GM19099 (cell line): Measurements from ENCODE around the gene CABP4.

ENCODE experiments used
- POLR2A ChIP-seq: IDR thresholded peaks from 3 replicates; pipeline ENCODE4 v1.6.1; 2011; ENCODE audit warnings: low read depth; ENCODE audit not compliant: insufficient read length; ENCODE audit errors: extremely low read depth

CABP4 gene

DNA sequence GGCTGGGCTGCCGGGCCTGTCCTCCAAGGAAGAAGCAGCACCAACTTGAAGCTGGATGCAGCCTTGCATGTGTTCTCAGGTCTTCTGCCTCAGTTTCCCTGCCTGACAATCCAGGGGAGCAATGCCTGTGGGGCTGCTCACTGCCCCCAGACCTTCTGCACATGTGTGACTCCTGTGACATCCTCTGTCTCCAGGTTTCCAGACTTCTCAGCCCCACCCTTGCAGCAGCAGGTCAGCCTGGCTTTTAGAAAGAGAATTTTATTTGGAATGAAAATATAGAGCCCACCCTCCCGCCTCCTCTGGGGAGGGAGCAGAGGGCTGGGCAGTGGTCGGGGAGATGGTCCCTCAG, 17.4 kb upstream of the CABP4 start:
- TF ChIP-seq POLR2A: no peak

DNA sequence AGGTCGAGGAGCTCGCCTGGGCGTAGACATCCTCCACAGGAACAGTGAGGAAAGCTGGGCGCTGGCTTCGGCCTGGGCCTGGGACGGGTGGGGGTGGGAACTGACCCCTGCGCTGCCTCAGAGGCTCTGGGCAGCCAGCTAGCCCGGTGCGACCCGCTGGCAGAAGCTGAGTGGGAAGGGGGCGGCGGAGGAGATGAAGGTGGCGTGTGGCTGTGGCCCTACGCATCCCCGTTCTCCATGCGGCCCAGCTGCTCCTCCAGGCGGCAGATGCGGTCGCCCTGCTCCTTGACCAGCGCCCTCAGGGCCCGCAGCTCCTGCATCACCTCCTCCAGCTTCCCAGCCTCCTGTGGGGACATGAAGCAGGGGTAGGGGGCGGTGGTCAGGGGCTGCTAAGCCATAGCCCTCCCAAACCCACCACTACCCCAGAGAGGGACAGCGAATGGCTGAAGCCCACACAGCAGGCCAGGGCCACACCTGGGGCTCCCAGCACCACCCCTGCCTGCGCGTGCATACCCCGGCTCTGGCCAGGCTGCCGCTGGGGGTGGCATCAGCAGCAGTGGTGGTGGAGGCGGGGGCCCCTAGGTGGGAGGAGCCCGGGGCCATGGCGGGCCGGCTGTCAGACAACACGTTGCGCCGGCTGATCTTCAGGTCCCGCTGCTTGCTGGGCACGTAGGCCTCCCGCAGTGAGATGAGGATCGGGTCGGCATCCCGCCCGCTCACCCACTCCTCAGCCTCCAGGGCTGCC, 16.8 kb upstream of the CABP4 start:
- TF ChIP-seq POLR2A: peak; percentile 73

DNA sequence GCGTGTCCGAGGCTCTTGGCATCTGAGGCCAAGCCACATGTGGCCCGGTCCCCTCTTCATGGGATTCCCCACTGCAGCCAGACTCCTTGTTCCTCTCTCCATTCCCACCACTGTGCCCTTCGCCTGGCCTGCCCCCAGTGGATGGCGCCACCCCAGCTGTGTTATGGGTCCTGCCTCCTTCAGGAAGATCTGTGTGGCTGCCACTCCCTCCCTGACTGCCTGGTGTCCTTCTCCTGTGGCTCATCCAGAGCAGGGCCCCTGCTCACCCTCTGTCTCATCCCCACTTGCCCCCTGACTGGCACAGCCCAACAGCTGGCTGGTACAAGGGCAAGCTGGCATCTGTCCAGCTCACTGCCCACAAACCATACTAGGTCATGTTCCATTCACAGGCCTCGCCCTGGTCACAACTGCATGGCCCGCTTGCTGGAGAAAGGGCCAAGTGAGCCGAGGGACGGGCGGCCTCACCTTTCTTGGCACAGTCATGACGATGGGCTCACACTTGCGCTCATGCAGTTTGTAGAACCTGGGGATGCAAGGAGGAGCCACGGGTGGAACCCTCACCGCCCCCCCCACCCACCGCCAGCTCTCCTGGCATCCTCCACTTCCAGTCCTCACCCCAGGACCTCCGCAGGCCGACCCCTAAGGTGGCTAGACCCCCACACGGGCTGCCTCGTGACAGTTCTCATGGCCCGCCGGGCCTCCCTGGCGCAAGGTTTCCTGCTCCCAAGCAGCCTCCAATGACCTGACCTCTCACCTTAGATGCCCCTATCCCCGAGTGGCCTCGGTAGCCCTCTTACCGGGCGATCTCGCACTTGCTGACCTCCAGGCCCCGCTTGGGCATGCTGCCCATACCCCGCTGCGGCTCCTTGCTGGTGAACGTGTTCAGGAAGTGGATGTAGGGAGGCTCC, 15.6 kb upstream of the CABP4 start:
- TF ChIP-seq POLR2A: peak; percentile 10

DNA sequence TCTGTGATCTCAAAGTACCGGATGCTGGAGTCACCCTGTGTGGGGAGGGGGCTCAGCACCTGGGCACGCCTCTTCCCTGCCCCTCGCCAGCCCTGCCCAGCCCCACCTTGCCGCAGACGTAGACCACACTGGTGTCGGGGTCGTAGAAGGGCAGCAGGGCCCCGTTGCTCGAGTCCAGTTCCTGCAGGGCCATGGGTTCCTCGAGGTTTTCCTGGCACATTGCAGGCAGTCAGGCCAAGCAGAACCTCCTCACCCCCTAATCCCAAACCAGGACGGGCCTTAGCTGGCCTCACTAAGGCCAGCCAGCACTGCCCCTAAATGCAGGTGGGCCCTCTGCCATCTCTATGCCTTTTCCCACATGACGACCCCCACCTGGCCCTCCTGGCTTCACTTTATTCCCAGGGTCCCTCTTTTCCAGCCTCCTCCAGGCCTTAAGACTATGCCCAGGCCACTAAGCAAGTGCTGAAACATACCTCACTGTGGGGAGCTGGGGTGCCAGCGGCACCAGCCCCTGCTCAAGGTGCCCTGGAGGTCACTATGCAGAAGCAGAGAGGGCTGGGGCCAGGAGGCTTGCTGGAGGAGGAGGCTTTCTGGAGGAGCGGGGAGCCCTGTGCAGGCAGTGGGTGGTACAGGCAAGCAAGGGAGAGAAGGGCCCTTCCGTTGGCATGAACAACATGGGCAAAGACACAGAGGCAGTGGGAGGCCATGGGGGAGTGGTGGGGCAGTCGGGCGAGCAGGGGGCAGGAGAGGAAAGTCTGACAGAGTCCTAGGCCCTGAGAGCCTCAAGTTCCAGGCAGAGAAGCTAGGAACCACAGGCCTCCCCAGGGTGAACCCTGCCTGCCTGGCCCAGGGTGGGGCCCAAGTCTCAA, 14.7 kb upstream of the CABP4 start:
- no peak for TF ChIP-seq POLR2A

DNA sequence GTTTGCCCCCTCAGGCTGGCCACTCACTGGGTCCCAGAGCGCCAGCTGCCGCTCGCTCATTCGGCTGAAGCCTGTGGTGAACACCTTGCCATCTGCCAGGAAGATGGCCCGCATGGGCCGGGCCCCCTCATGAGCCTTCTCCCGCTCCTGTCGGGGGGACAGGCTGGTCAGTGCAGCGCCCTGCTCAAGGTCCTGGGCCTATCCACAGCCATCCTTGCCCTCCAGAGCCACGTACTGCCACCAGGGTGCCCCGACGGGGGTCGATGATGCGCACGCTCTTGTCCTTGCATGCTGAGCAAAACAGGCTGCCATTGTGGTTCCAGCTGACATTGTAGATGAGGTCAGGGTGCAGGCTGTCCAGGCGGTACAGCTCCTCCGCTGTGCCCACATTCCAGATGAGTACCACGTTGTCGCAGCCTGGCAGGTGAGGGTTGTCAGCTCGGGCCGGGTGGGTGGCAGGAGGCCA, 14.0 kb upstream of the CABP4 start:
- TF ChIP-seq POLR2A: peak; percentile 17

DNA sequence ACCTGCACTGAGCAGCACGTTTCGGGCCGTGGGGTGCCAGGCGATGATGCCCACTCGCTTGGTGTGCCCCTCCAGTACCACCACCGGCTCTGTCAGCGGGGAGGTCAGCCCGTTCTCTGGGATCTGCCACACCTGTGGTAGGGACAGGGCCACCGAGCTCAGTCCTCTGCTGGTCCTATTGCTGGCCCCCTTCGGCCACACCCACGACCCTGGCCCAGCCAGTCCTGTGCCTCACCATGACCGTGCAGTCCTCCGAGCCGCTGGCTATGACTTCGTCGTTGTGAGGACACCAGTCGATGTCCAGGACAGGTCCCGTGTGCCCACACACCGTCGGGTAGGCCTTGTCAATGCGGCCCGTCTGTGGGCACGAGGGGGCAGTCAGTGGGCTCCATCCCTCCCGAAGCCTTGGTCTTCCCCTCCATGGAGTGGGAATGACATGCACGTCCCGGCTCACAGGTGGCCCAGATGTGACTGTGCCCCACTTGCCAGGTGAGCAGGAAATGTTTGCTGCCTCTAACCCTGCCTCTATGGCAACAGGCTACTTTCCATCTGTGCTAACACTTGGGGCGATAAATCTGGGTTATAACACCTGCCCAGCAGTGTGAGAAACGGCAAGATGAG, 13.3 kb upstream of the CABP4 start:
- TF ChIP-seq POLR2A: no peak

DNA sequence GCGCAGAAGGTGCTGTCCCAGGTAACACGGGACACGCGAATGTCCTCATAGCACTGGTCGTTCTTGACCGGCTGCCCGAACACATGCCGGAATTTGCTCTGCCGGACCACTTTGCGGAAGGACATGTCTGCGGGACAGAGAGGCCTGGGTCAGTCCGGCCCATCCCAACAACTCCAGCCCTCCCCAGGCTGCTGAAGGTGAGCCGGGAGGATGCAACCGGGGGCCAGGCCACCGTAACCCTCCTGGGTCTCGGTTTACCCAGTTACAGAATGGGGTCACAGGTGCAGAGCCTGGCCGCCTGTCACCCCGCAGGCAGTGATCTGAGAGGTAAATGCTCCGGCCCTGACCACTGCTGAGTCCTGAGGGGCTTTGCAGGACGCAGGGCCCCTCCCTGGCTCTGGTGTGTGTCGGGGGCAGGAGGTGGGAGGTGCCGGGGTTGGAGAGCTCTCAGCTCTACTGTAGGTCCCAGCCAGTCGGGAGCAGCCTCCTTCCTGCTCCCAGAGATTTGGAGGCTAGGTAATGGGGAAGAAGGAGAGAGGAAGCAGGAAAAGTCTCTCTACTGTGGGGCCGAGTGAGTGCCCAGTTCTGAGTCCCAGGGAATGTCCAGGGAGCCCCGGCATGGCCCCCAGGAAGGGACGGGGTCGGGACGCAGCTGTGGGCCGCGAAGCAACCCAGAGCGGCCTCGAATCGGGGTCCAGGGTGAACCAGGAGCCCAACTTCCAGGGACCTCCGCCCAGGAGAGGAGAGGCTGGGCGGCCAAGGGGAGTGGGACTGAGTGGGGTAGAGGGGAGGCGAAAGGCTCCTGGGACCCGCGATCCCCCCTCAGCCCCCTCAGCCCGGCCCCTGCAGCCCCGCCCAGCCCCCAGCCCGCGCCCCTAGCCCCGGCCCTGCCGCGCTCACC, 12.4 kb upstream of the CABP4 start:
- TF ChIP-seq POLR2A: no peak

DNA sequence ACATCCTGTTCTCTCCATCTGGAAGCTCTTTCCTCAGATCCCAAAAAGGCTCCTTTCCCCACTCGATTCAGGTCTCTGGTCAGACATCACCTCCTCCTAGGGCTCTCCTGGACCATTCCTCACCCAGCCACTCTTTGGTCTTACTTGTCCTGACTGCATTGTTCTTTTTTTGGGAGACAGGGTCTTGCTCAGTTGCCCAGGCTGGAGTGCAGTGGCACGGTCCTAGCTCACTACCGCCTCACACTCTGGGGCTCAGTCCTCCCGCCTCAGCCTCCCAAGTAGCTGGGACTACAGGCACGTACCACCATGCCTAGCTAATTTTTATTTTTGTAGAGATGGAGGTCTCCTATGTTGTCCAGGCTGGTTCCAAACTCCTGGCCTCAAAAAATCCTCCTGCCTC, 9.6 kb upstream of the CABP4 start:
- no peak for TF ChIP-seq POLR2A

DNA sequence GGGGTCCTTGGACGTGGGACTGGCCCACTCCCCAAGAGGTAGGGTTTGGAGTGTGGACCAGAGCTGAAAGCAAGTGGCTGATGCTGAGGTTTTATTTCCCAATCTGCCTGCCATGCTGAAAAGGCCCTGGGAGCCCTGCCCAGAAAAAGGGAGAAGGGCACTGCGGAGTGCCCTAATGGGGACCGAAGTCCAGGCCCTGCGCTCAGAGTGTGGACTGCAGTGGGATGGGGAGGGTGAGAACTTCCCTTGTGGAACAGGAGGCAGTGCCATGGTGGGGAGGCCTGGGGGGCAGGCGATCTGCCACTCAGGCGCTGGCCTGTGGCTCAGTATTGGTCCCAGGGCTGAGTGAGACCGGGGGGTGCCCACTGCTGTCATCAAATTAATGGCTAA, 6.9 kb upstream of the CABP4 start:
- TF ChIP-seq POLR2A: no peak

DNA sequence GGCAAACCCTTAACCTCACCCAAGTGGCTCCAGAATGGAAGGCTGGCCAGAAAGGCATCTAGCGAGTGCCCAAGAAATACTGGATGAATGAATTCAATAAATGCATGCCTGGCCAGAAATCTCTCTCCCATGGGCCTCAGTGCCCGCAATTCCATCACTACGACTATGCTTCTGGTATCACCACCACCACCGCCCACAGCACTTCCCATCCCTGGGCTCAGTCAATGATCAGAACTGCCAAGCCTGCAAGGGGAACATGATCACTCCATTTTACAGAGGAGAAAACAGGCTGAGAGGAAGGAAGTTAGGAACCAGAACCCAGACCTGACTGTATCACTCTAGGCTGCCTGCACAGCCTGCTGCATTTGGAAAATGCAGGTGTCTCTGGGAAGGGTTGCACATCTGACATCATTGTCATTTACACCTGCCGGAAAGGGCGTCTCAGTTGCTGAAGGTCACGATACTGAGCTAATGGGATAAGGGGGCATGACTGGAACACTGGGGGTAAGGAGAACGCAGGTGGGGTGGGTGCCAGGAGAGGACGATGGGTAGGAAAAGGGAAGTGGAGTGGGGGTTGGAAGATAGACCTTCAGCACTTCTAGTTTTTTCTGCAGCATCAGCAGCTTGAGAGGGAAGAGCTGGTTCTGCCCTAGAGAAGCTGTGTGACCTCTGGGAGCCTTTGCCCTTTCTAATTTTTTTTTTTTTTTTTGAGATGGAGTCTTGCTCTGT, 5.9 kb upstream of the CABP4 start:
- TF ChIP-seq POLR2A: no peak

DNA sequence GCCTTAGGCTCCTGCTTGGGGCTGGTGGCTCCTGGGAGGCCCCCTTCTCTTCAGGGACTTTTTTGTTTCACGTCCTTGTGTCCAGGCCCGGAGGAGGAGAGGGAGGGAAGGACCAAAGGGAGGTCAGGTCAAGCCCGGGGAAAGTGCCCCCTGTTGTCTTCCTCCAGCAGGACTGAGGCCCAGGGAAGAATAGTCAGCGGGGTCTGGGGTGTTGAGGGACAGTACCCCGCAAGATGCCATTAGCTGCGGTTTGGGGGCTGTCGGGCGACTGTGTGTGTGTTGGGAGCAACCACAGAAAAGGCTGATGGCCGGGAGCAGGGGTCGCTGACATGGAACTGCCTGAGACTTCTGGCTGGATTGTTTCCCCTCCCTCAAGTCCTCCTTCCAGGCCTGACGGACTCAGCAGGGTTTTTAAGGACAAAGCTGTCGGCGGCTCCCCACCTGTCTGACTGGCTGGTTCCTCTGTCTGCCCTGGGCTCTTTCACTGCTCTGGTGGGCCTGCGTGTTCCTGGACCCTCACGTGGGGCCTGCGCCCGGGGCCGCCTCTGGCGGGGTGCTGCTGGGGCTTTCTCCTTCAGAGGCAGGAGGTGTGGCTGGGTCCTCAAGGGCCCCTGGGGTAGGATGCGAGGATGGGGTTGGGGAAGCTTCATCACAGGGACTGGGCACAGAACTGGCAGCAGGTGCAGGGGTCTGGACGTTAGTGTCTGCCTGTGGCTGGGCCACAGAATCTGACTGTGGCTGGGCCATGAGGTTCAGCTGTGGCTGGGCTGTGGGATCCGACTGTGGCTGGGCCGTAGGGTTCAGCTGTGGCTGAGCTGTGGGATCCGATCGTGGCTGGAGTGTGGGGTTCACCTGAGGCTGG, 4.1 kb upstream of the CABP4 start:
- TF ChIP-seq POLR2A: no peak

DNA sequence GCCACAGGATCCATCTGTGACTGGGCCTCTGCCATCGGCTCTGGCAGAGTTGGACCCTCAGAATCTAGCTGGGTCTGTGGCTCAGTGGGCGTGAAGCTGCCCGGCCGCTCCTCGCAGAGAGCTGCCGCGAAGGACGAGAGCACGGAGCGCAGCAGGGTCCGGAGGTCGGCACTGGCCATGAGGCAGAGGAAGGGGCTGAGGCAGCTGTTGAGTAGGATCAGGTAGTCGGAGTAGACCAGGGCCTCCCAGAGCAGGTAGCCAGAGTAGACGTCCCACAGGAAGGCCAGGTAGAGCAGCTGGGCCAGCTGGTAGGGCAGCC, 3.5 kb upstream of the CABP4 start:
- no peak for TF ChIP-seq POLR2A
